ENCODE data around the gene AREL1. TPM values are rescaled to one million over a fixed set of nuclear protein-coding genes. Genes with fewer than 3 reads are reported as not detected.

AREL1 gene
- total RNA-seq, 1 donor from 2014 or later = 36.8 TPM

DNA sequence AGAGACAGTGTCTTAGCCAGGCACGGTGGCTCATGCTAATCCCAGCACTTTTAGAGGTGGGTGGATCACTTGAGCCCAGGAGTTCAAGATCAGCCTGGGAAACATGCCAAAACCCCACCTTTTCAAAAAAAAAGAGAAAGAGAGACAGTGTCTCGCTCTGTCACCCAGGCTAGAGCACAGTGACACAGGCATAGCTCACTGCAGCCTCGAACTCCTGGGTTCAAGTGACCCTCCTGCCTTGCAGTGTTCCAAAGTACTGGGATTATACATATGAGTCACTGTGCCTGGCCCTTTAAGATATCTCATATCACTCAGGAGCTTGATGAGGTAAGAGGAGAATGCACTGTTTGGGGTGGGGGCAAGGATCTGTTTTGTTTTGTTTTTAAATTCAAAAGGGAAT, 52.7 kb downstream of the AREL1 start:
- Histone ChIP-seq H3K36me3 (peaks cover 52% of the 10 kb centered on the region), H3K9me3 (no peaks in the 10 kb centered on the region), H3K4me3 (no peak overlapping the region), H3K4me1 (peaks cover 3% of the 10 kb centered on the region), H3K27me3 (no peaks in the 10 kb centered on the region), H3K27ac (no peak overlapping the region)
- intact Hi-C loops (cut with DNase I) = no loop called here
- TF ChIP-seq, protein P1, sequence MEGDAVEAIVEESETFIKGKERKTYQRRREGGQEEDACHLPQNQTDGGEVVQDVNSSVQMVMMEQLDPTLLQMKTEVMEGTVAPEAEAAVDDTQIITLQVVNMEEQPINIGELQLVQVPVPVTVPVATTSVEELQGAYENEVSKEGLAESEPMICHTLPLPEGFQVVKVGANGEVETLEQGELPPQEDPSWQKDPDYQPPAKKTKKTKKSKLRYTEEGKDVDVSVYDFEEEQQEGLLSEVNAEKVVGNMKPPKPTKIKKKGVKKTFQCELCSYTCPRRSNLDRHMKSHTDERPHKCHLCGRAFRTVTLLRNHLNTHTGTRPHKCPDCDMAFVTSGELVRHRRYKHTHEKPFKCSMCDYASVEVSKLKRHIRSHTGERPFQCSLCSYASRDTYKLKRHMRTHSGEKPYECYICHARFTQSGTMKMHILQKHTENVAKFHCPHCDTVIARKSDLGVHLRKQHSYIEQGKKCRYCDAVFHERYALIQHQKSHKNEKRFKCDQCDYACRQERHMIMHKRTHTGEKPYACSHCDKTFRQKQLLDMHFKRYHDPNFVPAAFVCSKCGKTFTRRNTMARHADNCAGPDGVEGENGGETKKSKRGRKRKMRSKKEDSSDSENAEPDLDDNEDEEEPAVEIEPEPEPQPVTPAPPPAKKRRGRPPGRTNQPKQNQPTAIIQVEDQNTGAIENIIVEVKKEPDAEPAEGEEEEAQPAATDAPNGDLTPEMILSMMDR (IDR thresholded peaks at IDR 0.05) = no peak
- no peak for ATAC-seq
- no peak for DNase-seq

DNA sequence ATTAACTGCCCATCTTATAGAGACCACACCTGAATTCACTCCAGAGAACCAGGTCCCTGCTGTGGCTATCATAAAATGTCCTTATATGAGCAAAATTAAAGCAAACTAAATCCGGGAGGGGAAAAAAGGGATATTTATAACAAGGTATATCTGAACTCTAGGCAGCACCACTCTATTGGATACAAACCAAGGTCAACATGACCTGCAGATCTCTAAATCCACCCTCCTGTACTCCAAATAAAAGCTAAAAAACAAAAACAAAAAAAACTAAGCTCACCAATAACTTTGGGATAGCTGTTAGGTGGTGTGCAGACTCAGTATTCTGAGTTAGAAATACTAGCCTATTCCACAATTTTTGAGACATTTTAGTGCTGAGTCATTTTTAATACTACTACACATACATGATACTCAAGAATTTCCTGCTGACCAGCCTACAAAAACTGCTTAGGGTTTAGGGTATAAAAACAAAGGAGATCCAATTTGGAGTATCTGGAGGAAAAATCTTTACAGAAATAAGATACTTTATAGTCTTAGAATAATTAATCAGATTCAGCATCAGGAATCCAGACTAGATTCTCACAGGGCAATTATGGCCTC, 54.2 kb downstream of the AREL1 start:
- DNase-seq (no peak), ATAC-seq (no peak)
- no peak overlapping the region for H3K4me3 ChIP-seq
- H3K4me1 ChIP-seq = peaks cover 10% of the 10 kb centered on the region
- TF ChIP-seq, protein P1 (IDR thresholded peaks at IDR 0.05) = no peak
- no peak overlapping the region for H3K27ac ChIP-seq
- intact Hi-C loops (cut with DNase I) = no loop called here
- peaks cover 37% of the 10 kb centered on the region for H3K36me3 ChIP-seq
- H3K27me3 ChIP-seq = no peaks in the 10 kb centered on the region
- H3K9me3 ChIP-seq = no peaks in the 10 kb centered on the region

DNA sequence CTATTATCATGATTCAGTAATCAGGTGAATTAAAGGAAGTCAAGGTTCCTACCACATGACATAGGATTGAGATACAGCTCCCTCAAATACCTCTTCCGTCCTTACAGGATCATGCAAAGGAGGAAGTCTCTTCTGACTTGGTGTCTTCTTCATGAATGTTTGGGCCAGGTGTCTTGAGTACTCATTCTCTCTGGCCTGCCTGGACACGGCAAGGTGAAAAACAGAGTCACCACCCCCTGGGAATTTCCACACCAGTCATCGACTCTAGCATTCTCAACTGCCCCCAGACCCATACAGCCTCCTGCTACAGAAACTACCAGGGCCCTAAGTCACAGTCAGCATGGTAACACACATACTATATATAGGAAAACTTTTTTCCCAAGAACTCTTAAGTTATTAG, 55.9 kb downstream of the AREL1 start:
- no peak for ATAC-seq
- H3K27me3 ChIP-seq = no peaks in the 10 kb centered on the region
- H3K4me1 ChIP-seq = peaks cover 10% of the 10 kb centered on the region
- intact Hi-C loops (cut with DNase I) = no loop called here
- peaks cover 20% of the 10 kb centered on the region for H3K36me3 ChIP-seq
- TF ChIP-seq, protein P1 (IDR thresholded peaks at IDR 0.05) = no peak
- no peaks in the 10 kb centered on the region for H3K9me3 ChIP-seq
- no peak overlapping the region for H3K4me3 ChIP-seq
- no peak overlapping the region for H3K27ac ChIP-seq
- no peak for DNase-seq

DNA sequence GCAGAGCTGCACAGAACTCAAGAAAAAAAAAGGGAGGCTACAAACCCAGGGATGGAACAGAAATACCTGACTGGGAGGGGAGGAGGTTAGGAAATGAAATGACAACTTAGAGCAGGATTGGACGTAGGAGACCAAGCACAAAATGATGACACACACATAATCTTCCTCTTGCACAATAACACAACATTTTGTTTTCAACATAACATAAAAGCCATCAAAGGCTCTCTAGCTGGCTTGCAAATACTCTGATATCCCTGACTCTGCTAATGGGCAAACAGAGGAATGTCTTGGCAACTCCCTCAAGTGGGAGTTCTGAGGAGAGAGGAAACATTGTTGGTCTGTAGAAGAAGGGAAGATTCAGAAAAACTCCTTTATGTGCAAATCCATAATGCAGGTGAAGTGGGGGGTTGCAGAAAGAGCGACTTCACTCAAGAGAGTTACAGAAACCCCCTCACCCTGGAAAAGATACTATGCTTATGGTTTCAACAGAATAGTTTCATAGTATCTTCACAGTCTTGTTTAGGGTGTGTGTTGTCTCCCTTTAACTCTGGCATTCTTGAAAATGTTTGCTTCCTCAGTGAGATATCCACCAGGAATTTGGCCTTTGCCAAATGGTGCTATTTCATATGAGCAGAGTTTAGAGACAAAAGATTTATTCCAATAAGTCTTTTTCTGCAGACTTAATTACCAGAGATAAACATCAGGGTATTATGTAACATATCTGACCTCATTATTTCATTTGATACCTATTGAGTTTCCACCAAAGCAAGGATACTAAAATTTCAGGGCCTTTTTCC, 57.1 kb downstream of the AREL1 start:
- Histone ChIP-seq H3K36me3 (peaks cover 15% of the 10 kb centered on the region), H3K27me3 (no peaks in the 10 kb centered on the region), H3K4me1 (peaks cover 10% of the 10 kb centered on the region), H3K9me3 (no peaks in the 10 kb centered on the region), H3K4me3 (no peak overlapping the region), H3K27ac (no peak overlapping the region)
- DNase-seq (no peak), ATAC-seq (no peak)
- TF ChIP-seq, protein P1 (IDR thresholded peaks at IDR 0.05) = no peak
- intact Hi-C loops (cut with DNase I) = no loop called here

DNA sequence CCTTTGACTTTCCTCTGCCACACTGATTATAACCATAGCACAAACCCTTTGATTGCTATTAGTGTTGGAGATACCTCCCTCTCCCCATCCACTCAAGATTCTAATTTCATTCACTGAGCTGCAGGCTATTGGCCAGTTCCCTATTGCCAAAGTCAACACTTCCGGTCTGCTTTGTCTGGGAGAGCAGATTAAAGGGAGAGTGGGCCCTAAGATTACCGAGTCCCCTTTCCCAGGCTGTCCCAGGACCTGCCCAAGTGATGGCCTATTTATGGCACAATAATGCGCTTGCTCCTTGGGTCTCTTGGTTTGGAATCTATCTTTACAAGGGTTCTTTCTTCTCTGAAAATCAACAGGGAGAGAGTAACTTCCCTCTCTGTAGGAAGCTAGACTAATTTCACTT, 57.9 kb downstream of the AREL1 start:
- intact Hi-C loops (cut with DNase I) = no loop called here
- no peak for ATAC-seq
- Histone ChIP-seq H3K4me3 (no peak overlapping the region), H3K9me3 (no peaks in the 10 kb centered on the region), H3K36me3 (peaks cover 12% of the 10 kb centered on the region), H3K27me3 (no peaks in the 10 kb centered on the region), H3K4me1 (peaks cover 10% of the 10 kb centered on the region), H3K27ac (no peak overlapping the region)
- TF ChIP-seq, protein P1 (IDR thresholded peaks at IDR 0.05) = no peak
- no peak for DNase-seq

Data from upper lobe of right lung (tissue), 1 donor.